Activated CD4-positive, alpha-beta T cell treated with anti-CD3 and anti-CD28 coated beads, Interleukin-2, Interleukin-4, amounts not matched to agents 100 ng/mL and 50 ng/mL, durations not matched to agents 16 hours and 8 hours (primary cell): ENCODE results near the gene SLC35G3.
A peak's percentile ranks its signal among the peaks of the same experiment; 100 is the strongest.
"Not testable (repeated sequence)": the region's sequence is repeated elsewhere in the genome, so short reads cannot be mapped to it uniquely, and the experiment has no call there.

Experiments used
- DNase-seq: peaks from one replicate; pipeline ENCODE4 v3.0.0-alpha.2; 2020; ENCODE audit warnings: low spot score

The SLC35G3 gene

DNA sequence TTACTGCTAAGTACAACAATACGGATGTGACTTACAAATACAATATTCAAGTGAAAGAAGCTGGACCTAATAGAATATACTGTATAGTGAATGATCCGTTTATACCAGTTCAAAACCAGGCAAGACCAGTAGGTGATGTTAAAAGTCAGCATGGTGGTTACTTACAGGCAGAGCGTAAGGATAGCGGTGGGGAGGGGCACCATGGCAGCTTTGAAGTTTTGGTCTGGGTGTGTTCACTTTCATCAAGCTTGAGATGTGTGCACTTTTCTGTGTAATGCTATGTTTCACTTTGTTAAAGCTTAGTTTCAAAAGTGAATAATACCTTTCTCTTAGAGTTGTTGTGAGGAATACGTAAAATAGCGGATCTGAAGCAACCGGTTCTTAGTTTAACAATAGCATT lies 16.5 kb upstream of the SLC35G3 start:
- no peak for DNase-seq

DNA sequence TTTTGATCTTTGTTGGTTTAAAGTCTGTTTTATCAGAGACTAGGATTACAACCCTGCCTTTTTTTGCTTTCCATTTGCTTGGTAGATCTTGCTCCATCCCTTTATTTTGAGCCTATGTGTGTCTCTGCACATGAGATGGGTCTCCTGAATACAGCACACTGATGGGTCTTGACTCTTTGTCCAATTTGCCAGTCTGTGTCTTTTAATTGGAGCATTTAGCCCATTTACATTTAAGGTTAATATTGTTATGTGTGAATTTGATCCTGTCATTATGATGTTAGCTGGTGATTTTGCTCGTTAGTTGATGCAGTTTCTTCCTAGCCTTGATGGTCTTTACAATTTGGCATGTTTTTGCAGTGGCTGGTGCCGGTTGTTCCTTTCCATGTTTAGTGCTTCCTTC lies 8.4 kb upstream of the SLC35G3 start:
- DNase-seq = not testable (repeated sequence)

DNA sequence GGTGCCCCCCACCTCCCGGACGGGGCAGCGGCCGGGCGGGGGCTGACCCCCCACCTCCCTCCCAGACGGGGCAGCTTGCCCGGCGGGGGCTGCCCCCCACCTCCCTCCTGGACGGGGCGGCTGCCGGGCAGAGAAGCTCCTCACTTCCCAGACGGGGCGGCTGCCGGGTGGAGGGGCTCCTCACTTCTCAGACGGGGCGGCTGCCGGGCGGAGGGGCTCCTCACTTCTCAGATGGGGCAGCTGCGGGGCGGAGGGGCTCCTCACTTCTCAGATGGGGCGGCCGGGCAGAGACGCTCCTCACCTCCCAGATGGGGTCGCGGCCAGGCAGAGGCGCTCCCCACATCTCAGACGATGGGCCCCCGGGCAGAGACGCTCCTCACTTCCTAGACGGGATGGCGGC lies 869 bp upstream of the SLC35G3 start:
- not testable (repeated sequence) for DNase-seq

DNA sequence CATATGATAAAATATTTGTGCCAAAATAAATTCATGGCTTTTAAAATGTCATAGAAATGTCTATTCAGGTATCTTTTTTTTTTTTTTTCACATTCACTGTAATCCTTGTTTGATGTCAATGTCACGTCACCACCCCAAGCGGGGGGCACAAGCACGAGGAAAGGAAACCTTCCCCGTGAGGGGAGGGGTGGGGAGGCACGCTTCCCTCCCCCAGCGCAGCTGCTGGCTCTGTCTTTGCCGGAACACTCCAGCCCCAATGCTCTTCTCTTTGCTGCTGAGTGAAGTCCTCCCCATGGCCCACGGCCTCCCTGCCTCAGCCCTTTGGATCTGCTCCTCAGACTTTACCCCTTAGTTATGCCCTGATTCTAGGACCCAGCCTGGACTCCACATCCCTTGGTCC lies 1.5 kb downstream of the SLC35G3 start:
- no peak for DNase-seq

DNA sequence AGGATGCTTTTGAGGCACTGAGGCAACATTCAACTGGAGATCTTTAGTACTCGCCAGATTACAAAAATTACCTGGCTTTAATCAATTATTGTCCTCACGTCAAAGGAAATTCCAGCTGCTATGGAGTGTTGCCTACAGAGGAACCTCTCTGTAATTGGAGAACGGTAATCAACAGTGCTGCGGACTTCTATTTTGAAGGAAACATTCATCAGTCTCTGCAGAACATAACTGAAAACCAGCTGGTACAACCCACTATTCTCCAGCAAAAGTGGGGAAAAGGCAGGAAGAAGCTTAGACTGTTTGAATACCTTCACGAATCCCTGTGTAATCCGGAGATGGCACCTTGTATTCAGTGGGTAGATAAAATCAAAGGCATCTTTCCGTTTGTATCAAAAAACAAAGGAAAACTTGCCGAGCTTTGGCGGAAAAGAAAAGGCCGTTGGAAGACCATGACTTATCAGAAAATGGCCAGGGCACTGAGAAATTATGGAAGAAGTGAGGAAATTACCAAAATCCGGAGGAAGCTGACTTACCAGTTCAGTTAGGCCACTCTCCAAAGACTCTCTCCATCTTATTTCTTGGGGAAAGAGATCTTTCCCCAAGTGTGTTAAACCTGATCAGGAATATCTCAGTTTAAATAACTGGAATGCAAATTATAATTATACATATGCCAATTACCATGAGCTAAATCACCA lies 3.0 kb downstream of the SLC35G3 start:
- no peak for DNase-seq

DNA sequence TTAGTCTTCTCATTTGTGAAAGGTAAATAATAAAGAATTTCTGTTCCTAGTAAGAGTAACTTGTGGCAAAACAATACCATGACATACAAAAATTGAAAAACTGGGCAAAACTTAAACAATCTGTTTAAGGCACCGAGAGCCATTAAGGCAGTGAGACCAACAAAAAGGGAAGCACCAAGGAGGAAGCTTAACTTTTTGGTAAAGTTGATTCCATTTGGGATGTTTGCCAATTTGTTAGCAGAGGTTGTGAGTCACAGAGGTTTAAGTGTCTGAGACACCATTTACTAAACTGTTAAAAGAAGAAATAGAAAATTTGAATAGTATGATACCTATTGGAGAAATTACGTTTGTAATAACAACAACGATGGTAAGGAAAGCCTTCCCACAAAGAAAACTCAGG lies 4.9 kb downstream of the SLC35G3 start:
- DNase-seq = no peak

DNA sequence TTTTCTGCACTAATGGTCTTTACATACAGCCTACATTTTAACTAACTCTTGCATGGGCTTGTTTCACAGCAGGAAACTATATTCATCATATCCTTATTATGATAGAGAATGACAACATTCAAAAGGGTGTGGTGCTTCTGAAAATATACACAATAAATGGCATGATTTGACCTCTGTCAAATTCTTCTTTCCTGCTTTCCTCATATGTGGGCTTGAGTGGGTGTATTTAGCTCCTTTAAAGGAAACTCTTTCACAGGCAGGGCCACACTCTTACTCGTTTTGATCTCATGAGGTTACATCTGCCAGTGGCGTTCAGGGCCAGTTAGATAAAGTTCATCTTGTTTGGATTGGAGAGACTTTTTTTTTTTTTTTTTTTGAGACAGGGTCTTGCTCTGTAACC lies 6.1 kb downstream of the SLC35G3 start:
- DNase-seq = no peak

DNA sequence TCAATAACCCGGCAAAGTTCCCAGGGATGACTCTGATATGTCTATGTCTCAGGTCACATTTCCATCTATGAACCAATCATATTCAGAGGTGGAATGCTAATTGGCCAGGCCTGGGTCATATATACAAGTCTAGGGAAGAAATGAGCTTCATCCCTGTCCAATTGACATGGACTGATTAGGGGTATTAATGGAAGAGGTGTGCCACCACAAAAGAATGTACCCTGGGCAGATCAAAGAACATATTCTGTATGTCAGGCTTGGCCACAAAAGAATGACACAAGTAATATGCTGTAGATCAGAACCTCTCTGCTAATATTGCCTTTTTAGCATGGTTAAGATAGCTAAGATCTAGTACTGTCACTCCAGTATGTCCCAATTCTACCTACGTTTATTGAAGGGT lies 6.7 kb downstream of the SLC35G3 start:
- no peak for DNase-seq

DNA sequence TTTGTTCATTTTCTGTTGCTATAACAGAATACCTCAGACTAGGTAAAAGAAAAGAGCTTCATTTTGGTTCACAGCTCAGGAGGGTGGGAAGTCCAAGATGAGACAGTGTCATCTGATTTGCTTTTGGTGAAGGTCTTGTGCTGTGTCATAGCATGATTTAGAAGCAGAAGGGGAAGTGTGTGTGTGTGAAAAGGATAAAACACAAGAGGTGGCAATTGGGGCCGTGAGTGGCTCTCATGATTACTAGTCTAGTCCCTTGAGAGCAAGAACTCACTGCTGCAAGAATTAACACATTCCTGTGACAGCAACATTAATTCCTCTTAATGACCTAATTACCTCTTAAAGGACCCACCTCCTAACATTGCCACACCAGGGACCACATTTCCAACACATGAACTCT lies 8.3 kb downstream of the SLC35G3 start:
- DNase-seq = peak; percentile 19

DNA sequence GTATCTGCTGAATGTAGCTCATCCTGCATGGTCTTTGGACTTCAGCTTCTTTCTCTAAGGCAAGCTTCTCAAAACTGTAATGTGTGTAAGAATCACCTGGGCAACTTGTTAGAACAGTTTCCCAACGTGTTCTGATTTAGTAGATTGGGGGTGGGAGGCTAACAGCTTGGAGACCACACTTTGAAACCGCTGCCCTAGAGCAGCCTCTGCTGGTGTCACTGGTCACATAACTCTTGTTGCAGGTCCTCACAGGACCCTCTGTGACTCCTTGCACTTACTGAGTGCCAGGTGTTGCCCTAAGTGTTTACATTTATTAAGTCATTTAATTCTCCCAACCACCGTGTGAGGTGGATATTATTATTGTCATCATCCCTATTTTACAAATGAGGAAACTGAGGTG lies 9.9 kb downstream of the SLC35G3 start:
- DNase-seq = no peak

DNA sequence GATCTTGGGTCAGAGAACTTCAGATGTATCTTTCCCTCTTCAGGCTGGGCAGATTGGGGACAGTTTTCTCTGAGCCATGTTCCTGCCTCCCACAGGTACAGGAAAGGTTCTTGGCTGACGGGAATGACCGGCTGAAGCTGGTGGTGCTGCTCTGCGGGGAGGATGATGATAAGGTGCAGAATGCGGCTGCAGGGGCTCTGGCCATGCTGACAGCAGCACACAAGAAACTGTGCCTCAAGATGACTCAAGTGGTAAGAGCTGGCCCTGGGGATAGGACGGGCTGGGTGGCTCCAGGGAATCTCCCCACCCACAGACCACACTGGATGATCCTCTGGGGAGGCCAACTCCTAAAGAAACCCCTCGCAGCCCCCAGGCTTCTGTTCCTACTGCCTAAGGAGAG lies 10.9 kb downstream of the SLC35G3 start:
- no peak for DNase-seq

DNA sequence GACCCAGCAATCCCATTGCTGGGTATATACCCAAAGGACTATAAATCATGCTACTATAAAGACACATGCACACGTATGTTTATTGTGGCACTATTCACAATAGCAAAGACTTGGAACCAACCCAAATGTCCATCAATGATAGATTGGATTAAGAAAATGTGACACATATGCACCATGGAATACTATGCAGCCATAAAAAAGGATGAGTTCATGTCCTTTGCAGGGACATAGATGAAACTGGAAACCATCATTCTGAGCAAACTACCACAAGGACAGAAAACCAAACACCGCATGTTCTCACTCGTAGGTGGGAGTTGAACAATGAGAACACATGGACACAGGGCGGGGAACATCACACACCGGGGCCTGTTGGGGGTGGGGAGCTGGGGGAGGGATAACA lies 14.8 kb downstream of the SLC35G3 start:
- not testable (repeated sequence) for DNase-seq

DNA sequence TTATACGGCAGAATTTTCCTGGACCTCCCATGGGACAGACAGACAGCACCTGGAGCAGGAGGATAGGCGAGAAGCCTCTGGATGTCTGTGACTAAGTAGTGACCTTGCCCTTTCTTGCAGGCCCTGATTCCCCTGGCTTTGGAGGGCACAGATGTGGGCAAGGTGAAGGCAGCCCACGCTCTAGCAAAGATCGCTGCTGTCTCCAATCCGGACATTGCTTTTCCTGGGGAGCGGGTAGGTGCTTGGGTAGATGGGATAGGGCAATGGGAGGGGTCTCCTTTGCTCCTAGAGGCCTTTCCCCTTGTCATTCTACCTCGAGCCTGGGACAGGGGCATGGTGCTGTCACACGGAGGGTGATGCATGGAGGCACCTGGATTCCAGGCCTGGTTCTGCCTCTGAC lies 17.3 kb downstream of the SLC35G3 start:
- no peak for DNase-seq

DNA sequence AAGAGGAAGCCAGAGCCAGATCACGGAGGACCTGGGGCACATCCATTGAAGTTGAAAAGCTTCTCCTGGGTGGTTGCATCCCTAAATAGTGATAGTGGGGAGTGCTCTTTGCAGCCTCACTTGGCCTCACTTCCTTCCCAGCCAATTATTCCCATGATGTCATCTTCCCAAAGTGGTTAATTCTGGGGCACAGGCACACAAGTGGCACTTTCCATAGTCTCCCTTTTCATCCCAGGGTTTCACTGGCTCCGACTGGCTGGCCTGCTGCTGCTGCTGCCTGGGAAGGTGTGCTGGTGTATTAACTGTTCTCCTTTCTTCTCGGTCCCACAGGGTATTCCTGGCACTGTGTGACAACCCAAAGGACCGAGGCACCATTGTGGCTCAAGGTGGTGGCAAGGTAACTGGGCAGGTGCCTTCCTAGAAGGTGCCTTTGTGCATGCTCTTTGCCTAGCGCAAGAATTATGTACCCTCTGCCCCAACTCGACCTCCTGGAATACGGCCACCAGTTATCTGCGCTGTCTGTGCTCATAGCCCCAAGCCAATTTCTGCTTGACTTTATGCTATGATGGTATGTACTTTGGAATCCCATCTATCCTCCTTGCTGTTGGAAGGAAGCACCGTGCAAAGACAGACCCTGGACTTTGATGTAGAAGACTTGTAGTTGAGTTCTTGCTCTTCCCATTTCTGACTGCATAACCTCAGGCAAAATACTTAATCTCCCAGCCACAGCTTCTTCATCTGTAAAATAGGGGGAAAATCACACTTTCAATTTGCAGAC lies 18.4 kb downstream of the SLC35G3 start:
- DNase-seq = no peak

DNA sequence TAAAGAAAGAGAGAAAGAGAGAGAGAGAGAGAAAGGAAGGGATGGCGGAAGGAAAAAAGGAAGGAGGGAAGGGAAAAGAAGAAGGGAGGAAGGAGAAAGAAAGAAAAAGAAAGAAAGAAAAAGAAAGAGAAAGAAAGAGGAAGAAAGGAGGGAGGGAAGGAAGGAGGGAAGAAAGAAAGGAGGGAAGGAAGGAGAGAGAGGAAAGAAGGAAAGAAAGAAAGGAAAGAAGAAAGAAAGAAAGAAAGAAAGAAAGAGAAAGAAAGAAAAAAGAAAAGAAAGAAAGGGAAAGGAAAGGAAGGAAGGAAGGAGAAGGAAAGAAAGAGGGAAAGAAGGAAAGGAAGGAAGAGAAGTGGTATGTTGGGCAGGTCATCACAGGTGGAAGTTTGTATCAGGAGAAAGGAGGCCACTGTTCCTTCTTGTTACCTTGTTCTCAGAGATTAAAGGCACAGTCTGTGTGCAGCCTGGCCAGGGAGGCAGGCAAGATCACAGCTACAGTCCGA lies 19.3 kb downstream of the SLC35G3 start:
- DNase-seq = no peak

DNA sequence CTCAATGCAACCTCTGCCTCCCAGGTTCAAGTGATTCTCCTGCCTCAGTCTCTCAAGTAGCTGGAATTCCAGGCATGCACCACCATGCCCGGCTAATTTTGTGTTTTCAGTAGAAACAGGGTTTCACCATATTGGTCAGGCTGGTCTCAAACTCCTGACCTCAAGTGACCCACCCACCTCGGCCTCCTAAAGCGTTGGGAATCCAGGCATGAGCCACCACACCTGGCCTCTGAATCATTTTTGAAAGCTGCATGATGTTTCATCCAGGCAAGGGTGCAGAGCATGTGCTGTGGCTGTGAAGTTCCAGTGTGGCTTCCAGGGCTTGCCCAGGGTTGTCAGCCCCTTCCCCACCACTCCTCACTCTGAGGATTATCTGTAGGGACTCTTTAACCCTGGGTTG lies 21.9 kb downstream of the SLC35G3 start:
- not testable (repeated sequence) for DNase-seq

DNA sequence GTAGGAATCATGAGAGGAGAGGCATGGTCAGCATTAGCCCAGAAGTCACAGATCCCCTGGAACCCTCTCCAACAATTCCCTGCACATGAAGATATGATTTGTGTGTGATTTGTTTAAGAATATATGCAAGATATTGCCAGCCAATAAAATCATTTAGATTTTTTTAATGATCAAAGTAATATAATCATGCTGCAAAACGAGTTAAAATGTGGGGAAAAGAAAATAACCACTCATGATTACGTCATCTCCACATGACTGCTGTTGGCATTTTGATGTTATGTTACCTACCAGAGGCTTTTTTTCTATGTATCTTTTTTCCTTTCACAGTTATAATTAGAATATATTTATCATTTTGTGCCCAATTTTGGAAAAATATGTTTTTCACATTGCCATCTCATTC lies 22.4 kb downstream of the SLC35G3 start:
- DNase-seq = no peak

DNA sequence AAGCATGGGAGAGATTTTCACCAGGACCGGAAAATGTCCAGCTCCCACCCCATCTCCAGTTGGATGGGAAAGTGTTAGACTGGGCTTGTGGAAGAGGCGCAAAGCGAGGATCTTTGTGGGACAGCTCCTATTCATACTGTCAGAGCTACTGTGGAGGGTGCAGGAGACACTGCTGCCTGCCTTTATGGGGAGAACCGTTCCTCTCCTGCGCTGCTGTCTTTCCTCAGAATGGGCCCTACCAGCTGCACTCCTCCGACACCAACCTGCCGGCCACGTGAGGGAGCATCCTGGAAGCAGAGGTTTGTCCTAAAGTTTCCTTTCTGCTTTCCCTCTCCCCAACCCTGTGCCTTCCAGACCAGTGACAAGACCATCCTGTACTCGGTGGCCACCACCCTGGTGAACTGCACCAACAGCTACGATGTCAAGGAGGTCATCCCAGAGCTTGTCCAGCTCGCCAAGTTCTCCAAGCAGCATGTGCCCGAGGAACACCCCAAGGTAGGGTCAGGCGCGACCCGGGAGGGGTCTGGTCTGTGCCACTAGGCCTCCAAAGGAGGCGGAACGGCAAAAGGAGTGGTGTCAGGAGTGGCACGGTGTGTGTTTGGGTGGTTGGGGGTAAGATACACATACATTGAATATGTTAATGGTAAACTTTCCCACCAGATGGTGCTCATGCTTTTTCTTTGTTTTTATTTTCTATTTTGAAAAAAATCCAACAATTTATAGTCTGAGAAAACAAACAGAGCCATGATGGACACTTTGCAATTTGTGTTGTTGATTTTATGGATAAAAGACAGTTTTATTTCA lies 23.0 kb downstream of the SLC35G3 start:
- DNase-seq = peak; percentile 46

DNA sequence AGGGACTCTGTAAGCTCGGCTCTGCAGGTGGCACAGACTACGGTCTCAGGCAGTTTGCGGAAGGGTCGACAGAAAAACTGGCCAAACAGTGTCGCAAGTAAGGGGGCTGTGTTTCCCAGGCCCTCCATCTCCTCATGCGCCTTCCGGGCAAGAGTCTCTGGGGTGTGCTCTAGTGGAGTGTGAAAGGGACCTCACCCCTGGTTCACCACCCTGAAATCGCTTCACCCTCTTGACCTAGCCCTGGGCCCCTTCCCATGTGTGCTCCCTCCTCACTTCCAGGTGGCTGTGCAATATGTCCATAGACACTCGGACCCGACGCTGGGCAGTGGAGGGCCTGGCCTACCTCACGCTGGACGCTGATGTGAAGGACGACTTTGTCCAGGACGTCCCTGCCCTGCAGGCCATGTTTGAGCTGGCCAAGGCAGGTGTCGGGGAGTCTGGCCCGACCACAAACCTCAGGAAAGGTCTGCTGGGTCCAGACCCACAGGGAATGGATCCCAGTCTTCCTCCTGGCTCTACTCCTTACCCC lies 24.3 kb downstream of the SLC35G3 start:
- DNase-seq = no peak

DNA sequence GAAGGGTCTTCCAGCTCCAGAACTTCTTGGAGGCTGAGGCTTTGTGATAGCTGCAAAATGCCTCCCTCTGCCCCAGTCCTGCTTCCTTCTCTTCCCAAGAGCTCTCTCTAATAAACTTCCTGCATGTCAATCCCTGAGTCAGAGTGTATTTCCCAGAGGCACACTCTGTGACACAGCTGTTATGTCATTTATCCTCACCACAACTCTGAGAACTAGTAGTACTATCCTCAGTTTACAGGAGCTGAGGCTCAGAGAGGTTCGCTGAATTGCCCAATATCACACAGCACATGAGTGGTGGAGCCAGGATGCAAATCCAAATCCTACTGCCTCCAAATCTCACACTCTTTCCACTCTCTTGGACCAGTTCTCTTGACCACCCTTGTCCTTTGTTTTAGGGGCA lies 26.5 kb downstream of the SLC35G3 start:
- DNase-seq = no peak

DNA sequence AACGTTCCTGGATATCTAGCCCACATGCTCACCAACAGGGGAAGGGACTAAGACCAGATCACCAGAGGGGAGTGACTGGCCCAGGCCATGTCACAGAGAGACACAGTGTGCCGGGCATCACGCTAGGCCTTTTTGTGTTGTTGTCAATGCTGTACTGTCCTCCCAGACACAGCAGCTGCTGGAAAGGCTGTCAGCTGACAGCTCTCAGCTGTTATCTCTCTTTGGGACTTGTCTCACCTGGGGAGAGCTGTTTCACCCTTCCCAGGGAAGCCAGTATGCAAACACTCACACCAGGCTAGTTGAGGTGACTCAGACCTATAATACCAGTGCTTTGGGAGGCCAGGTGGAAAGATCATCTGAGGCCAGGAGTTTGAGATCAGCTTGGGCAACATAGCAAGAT lies 27.1 kb downstream of the SLC35G3 start:
- no peak for DNase-seq

DNA sequence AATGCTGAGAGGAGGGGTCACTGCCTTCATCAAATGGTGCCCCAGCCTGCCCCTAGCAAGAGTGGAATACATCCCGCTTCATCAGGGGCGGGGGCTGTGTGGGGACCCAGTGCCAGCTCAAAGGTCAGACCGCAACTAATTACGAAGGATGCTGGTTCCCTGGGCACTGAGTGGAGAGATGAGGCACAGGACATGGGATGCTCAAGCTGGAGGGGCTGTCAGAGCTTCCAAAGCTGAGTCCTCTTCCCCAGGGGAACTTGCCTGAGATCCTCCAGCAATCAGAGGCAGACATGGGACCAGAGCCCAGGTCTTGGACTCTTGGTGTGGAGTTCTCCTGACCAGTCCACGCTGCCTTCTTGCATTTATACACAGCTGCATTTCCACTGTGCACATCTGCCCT lies 27.7 kb downstream of the SLC35G3 start:
- no peak for DNase-seq

DNA sequence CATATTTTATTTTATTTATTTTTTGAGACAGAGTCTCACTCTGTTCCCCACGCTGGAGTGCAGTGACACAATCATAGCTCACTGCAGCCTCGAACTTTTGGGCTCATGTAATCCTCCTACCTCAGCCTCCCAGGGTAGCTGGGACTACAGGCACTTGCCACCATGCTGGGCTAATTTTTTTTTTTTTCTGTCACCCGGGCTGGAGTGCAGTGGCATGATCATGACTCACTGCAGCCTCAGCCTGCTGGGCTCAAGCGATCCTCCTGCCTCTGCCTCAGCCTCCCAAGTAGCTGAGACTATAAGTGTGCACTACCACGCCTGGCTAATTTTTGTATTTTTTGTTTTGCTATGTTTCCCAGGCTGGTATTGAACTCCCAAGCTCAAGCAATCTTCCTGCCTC lies 29.5 kb downstream of the SLC35G3 start:
- DNase-seq = no peak
